Measurements from ENCODE around the gene VILL.

- TF ChIP-seq POLR2A (IDR thresholded peaks at IDR 0.05) (no peak), CTCF (IDR thresholded peaks at IDR 0.05 in 8 of 11, conservative IDR thresholded peaks at IDR 0.05 in 3 of 11) (no peak)
Observed at GRCh38 chr3:37980462-37981347, 9.9 kb upstream of the VILL start.
